ENCODE results near the gene NUDT11.
"Not testable (repeated sequence)": the region's sequence is repeated elsewhere in the genome, so short reads cannot be mapped to it uniquely, and the experiment has no call there.

Gene NUDT11

GRCh38 chrX:51496501-51497291 lies at the start of gene NUDT11:
Gene NUDT11 (minus strand): TSS chrX:51496592. CDS start chrX:51496444, 148 bp downstream.
- DNase-seq (ENCODE audit: low spot score): peak; percentile 41
- no peak for TF ChIP-seq CTCF (IDR thresholded peaks at IDR 0.05; ENCODE audit: extremely low read depth, missing control alignments)

DNA sequence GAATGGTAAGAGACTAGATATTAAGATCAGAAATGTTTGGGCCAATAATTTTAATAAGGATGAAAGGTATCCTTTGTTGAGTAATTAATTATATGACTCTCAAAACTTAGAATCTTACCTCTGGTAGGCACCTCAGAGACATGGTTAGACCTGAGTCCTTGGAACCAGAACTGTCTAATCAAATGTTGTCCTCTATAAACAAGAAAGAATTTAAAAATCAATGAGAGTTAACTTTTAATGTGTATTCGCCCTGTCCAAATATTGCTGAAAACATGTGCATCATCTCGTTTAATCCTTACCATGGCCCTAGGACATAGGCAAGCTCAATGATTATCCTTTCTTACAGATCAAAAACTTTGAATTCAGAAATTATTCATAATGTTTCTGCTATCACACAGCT lies 24.0 kb upstream of the NUDT11 start:
- DNase-seq (ENCODE audit: low spot score): no peak
- TF ChIP-seq CTCF (IDR thresholded peaks at IDR 0.05; ENCODE audit: extremely low read depth, missing control alignments): no peak

GRCh38 chrX:51519131-51519530 lies 22.7 kb upstream of the NUDT11 start:
- DNase-seq (ENCODE audit: low spot score): not testable (repeated sequence)

- no peak for TF ChIP-seq CTCF (IDR thresholded peaks at IDR 0.05; ENCODE audit: extremely low read depth, missing control alignments)
These were observed 11.2 kb upstream of the NUDT11 start for GRCh38 chrX:51507551-51507950.

DNA sequence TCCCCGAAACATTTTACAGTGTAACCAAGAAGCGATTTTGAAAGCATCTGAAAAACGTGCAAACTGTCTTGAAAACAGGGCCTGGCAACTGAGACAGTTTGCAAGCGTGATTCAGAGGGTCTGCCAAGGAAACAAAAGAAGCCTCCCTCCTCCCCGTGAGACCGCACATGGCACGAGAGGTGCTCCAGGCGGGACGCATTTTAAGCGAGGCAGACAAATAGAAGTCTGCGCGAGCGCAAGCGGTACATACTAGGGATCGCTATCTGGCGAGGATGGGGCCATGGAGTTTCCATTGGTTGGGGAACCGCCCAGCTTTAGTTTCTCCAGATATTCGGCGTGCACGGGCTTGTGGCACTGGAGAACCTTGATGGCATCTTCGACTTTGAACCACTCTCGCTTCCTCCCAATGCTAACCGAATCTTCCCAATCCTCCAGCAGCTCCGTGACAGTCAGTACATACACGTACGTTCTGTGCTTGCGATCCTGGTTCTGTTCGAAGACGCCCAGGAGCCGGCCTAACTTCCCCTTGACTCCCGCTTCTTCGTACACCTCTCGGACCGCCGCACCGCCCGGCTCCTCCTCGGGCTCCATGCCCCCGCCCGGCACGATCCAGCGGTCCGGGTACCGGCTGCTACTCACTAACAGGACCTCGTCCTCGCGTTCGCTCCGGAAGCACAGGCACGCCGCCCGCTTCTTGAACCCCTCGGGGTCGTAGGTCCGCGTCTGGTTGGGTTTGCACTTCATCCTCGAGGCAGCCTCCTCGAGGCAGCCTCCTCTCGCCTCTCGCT lies 497 bp downstream of the NUDT11 start:
- not testable (repeated sequence) for DNase-seq (ENCODE audit: low spot score)

More at GRCh38 chrX:51507551-51507950, 11.2 kb upstream of the NUDT11 start:
- DNase-seq (ENCODE audit: low spot score): no peak

GRCh38 chrX:51494409-51494808 lies 2.0 kb downstream of the NUDT11 start:
- TF ChIP-seq CTCF (IDR thresholded peaks at IDR 0.05; ENCODE audit: extremely low read depth, missing control alignments): no peak
- no peak for DNase-seq (ENCODE audit: low spot score)

GRCh38 chrX:51487960-51488267 lies 8.5 kb downstream of the NUDT11 start:
- no peak for DNase-seq (ENCODE audit: low spot score)

More at GRCh38 chrX:51487960-51488267, 8.5 kb downstream of the NUDT11 start:
- TF ChIP-seq CTCF (IDR thresholded peaks at IDR 0.05; ENCODE audit: extremely low read depth, missing control alignments): no peak

Data from GM20000 (cell line).